SK-N-SH treated with all-trans-retinoic acid at 6 μM for 48 hours (cell line): ENCODE measurements around the gene ACOXL.

Source experiments
- ATAC-seq: fragments of 200-7000 bp; cut with Tn5 transposase; 3 replicates; pipeline ENCODE4 v1.9.1; 2020; ENCODE audit warnings: mild to moderate bottlenecking, moderate library complexity
- ARNTL ChIP-seq: fragments of 450-650 bp; formaldehyde crosslinking; IDR thresholded peaks from 2 replicates; pipeline ENCODE4 v1.5.0; 2020; ENCODE audit warnings: low read depth, mild to moderate bottlenecking, moderate library complexity, borderline replicate concordance
- BACH2 ChIP-seq: fragments of 250-450 bp; sonication (Bioruptor Pico); IDR thresholded peaks from 2 replicates; pipeline ENCODE4 v1.9.0; 2021; ENCODE audit warnings: mild to moderate bottlenecking, borderline replicate concordance
- CREB5 ChIP-seq: fragments of 250-450 bp; sonication (Bioruptor Pico); IDR thresholded peaks from 2 replicates; pipeline ENCODE4 v1.5.1; 2020; ENCODE audit warnings: low read depth, mild to moderate bottlenecking, moderate library complexity
- CSDC2 ChIP-seq: fragments of 250-450 bp; sonication (Bioruptor Pico); IDR thresholded peaks from 2 replicates; pipeline ENCODE4 v1.5.0; 2020; ENCODE audit warnings: mild to moderate bottlenecking, moderate library complexity
- CSRNP3 ChIP-seq: fragments of 250-450 bp; sonication (Bioruptor Pico); IDR thresholded peaks from 2 replicates; pipeline ENCODE4 v1.5.1; 2021; ENCODE audit warnings: mild to moderate bottlenecking, moderate library complexity
- GLIS3 ChIP-seq: fragments of 250-450 bp; sonication (Bioruptor Pico); IDR thresholded peaks from 2 replicates; pipeline ENCODE4 v1.5.0; 2020; ENCODE audit warnings: mild to moderate bottlenecking, moderate library complexity
- PATZ1 ChIP-seq: fragments of 250-450 bp; sonication (Bioruptor Pico); IDR thresholded peaks from 2 replicates; pipeline ENCODE4 v1.8.0; 2020; ENCODE audit warnings: mild to moderate bottlenecking, moderate library complexity, borderline replicate concordance
- POU6F1 ChIP-seq: fragments of 250-450 bp; sonication (Bioruptor Pico); IDR thresholded peaks from 2 replicates; pipeline ENCODE4 v1.8.0; 2021; ENCODE audit warnings: low read depth, mild to moderate bottlenecking, moderate library complexity, borderline replicate concordance
- PPARA ChIP-seq: fragments of 250-450 bp; sonication (Bioruptor Pico); IDR thresholded peaks from 2 replicates; pipeline ENCODE4 v1.5.0; 2020; ENCODE audit warnings: mild to moderate bottlenecking, borderline replicate concordance
- RARB ChIP-seq: fragments of 250-450 bp; sonication (Bioruptor Pico); IDR thresholded peaks from 2 replicates; pipeline ENCODE4 v1.8.0; 2021; ENCODE audit warnings: mild to moderate bottlenecking, moderate library complexity
- SNAI2 ChIP-seq: fragments of 250-450 bp; sonication (Bioruptor Pico); IDR thresholded peaks from 2 replicates; pipeline ENCODE4 v1.5.0; 2020; ENCODE audit warnings: mild to moderate bottlenecking, moderate library complexity
- TCF4 ChIP-seq: fragments of 250-450 bp; sonication (Bioruptor Pico); IDR thresholded peaks from 2 replicates; pipeline ENCODE4 v1.8.0; 2021; ENCODE audit warnings: mild to moderate bottlenecking, moderate library complexity, borderline replicate concordance
- TOX ChIP-seq: fragments of 250-450 bp; sonication (Bioruptor Pico); IDR thresholded peaks from 2 replicates; pipeline ENCODE4 v1.8.0; 2021; ENCODE audit warnings: mild to moderate bottlenecking, moderate library complexity, borderline replicate concordance
- TSHZ2 ChIP-seq: fragments of 250-450 bp; sonication (Bioruptor Pico); IDR thresholded peaks from 2 replicates; pipeline ENCODE4 v1.5.0; 2020; ENCODE audit warnings: mild to moderate bottlenecking, moderate library complexity
- ZFP3 ChIP-seq: fragments of 250-450 bp; sonication (Bioruptor Pico); IDR thresholded peaks from 2 replicates; pipeline ENCODE4 v1.5.0; 2020; ENCODE audit warnings: mild to moderate bottlenecking, moderate library complexity
- ZFP30 ChIP-seq: fragments of 450-650 bp; formaldehyde crosslinking; IDR thresholded peaks from 2 replicates; pipeline ENCODE4 v1.5.0; 2022; ENCODE audit warnings: mild to moderate bottlenecking, moderate library complexity
- ZNF565 ChIP-seq: fragments of 450-650 bp; formaldehyde crosslinking; conservative IDR thresholded peaks from 2 replicates; pipeline ENCODE4 v1.5.0; 2020; ENCODE audit warnings: low read depth, mild to moderate bottlenecking, moderate library complexity
- ZNF70 ChIP-seq: fragments of 450-650 bp; formaldehyde crosslinking; IDR thresholded peaks from 2 replicates; pipeline ENCODE4 v1.5.0; 2020; ENCODE audit warnings: mild to moderate bottlenecking, moderate library complexity
- ZNF8 ChIP-seq: fragments of 450-650 bp; formaldehyde crosslinking; IDR thresholded peaks from 2 replicates; pipeline ENCODE4 v1.5.0; 2020; ENCODE audit warnings: mild to moderate bottlenecking, moderate library complexity

Gene ACOXL

GRCh38 chr2:111162718-111163331 is 430.5 kb downstream of the ACOXL start (continued):
- no peak for TF ChIP-seq PATZ1 (CRISPR knock-in tag)
- TF ChIP-seq TCF4 = no peak; the same call in 1 of the 2 replicates
- TF ChIP-seq GLIS3 (CRISPR knock-in tag) = no peak
- TF ChIP-seq ZNF70 (CRISPR knock-in tag) = no peak
- TF ChIP-seq CSDC2 (CRISPR knock-in tag) = no peak

GRCh38 chr2:111164078-111164477 is 431.7 kb downstream of the ACOXL start:
- no peak for ATAC-seq
- TF ChIP-seq CSDC2 (CRISPR knock-in tag) (no peak), TOX (CRISPR knock-in tag) (no peak), TSHZ2 (CRISPR knock-in tag) (no peak), ZNF8 (CRISPR knock-in tag) (no peak), SNAI2 (no peak), ZNF565 (CRISPR knock-in tag) (no peak), CREB5 (CRISPR knock-in tag) (no peak), ZFP30 (CRISPR knock-in tag) (no peak), RARB (CRISPR knock-in tag) (no peak), PATZ1 (CRISPR knock-in tag) (no peak)
- TF ChIP-seq, all 23 proteins: peak for 0

- TF ChIP-seq GLIS3 (CRISPR knock-in tag) (no peak), TOX (CRISPR knock-in tag) (no peak), PPARA (no peak), CSRNP3 (CRISPR knock-in tag) (no peak), ZNF565 (CRISPR knock-in tag) (no peak), ZNF8 (CRISPR knock-in tag) (no peak), ZFP3 (CRISPR knock-in tag) (no peak), TCF4 (no peak), ZNF70 (CRISPR knock-in tag) (no peak)
- ATAC-seq = no peak
Measured at GRCh38 chr2:111165084-111165483, 432.7 kb downstream of the ACOXL start.

GRCh38 chr2:111166115-111166514 is 433.7 kb downstream of the ACOXL start:
- ATAC-seq = no peak
- TF ChIP-seq ARNTL (CRISPR knock-in tag) (no peak), PATZ1 (CRISPR knock-in tag) (no peak), TCF4 (no peak), POU6F1 (CRISPR knock-in tag) (no peak), BACH2 (no peak), TSHZ2 (CRISPR knock-in tag) (no peak)
